Smooth muscle cell (in vitro differentiated cells): ENCODE results near the gene MAMLD1. TPM values are rescaled to one million over a fixed set of nuclear protein-coding genes. Genes with fewer than 3 reads are reported as not detected.
A peak's percentile ranks its signal among the peaks of the same experiment; 100 is the strongest.

Experiments
- DNase-seq: peaks from one replicate; lab custom pipeline; 2025; ENCODE audit not compliant: unreplicated experiment; lab: John Stamatoyannopoulos, UW
- H2AFZ ChIP-seq: fragments of 200-600 bp; sonication (generic); 2 replicates; pipeline ENCODE4 v1.6.0; 2016; ENCODE audit warnings: antibody characterized with exemption, low read depth, mild to moderate bottlenecking
- H3F3A ChIP-seq: fragments of 200-600 bp; sonication (generic); 2 replicates; pipeline ENCODE4 v1.6.0; 2017; ENCODE audit warnings: antibody characterized with exemption, low read depth
- H3K27ac ChIP-seq: fragments of 200-600 bp; sonication (generic); 2 replicates; pipeline ENCODE4 v1.5.1; 2016; ENCODE audit warnings: low read depth, mild to moderate bottlenecking
- H3K27me3 ChIP-seq: fragments of 200-600 bp; sonication (generic); 2 replicates; pipeline ENCODE4 v1.6.1; 2016; ENCODE audit warnings: low read depth, mild to moderate bottlenecking
- H3K36me3 ChIP-seq: fragments of 200-600 bp; sonication (generic); 2 replicates; pipeline ENCODE4 v1.5.1; 2016; ENCODE audit warnings: low read depth
- H3K4me1 ChIP-seq: fragments of 200-600 bp; sonication (generic); 2 replicates; pipeline ENCODE4 v1.5.1; 2016; ENCODE audit warnings: low read depth
- H3K4me2 ChIP-seq: fragments of 200-600 bp; sonication (generic); 2 replicates; pipeline ENCODE4 v1.6.0; 2016; ENCODE audit warnings: mild to moderate bottlenecking
- H3K4me3 ChIP-seq: fragments of 200-600 bp; sonication (generic); 2 replicates; pipeline ENCODE4 v1.5.1; 2016; ENCODE audit warnings: mild to moderate bottlenecking
- H3K79me2 ChIP-seq: fragments of 200-600 bp; sonication (generic); 2 replicates; pipeline ENCODE4 v1.6.0; 2016; ENCODE audit warnings: low read depth, mild to moderate bottlenecking
- H3K9ac ChIP-seq: fragments of 200-600 bp; sonication (generic); 2 replicates; pipeline ENCODE4 v1.6.0; 2016; ENCODE audit warnings: low read depth
- H3K9me3 ChIP-seq: fragments of 200-600 bp; sonication (generic); replicated peaks from 2 replicates; pipeline ENCODE4 v1.5.1; 2016; ENCODE audit warnings: low read depth
- H4K20me1 ChIP-seq: fragments of 200-600 bp; sonication (generic); 2 replicates; pipeline ENCODE4 v1.6.0; 2016; ENCODE audit warnings: low read depth
- WGBS: methylation state at CpG from one replicate; pipeline ENCODE4 v1.1.7; 2016; ENCODE audit warnings: low lambda C conversion rate; 5-methylcytosine and 5-hydroxymethylcytosine counted together
- polyA plus RNA-seq: library from polyadenylated mRNA; unstranded; fragments of >200 nt; fragmentation: Nextera tagmentation; extraction: Ambion mirVana; gene quantifications from 2 replicates; pipeline ENCODE4 v1.2.1, GENCODE V29; 2016
- total RNA-seq: library from RNA; depleted of rRNA; stranded (reverse); fragments of >200 nt; gene quantifications from 2 replicates; pipeline ENCODE4 v1.2.3, GENCODE V29; 2014
- TF ChIP-seq, protein P1 (sequence below): fragments of 200-600 bp; sonication (generic); IDR thresholded peaks from 2 replicates; pipeline ENCODE4 v1.5.1; 2017; ENCODE audit warnings: borderline replicate concordance, mild to moderate bottlenecking, antibody characterized with exemption; ENCODE audit not compliant: insufficient read depth, poor library complexity, severe bottlenecking

The MAMLD1 gene, protein sequence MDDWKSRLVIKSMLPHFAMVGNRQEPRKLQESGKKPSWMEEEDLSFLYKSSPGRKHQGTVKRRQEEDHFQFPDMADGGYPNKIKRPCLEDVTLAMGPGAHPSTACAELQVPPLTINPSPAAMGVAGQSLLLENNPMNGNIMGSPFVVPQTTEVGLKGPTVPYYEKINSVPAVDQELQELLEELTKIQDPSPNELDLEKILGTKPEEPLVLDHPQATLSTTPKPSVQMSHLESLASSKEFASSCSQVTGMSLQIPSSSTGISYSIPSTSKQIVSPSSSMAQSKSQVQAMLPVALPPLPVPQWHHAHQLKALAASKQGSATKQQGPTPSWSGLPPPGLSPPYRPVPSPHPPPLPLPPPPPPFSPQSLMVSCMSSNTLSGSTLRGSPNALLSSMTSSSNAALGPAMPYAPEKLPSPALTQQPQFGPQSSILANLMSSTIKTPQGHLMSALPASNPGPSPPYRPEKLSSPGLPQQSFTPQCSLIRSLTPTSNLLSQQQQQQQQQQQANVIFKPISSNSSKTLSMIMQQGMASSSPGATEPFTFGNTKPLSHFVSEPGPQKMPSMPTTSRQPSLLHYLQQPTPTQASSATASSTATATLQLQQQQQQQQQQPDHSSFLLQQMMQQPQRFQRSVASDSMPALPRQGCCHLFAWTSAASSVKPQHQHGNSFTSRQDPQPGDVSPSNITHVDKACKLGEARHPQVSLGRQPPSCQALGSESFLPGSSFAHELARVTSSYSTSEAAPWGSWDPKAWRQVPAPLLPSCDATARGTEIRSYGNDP
- total RNA-seq (0.99 and 2.4 TPM in 2 replicates), polyA plus RNA-seq (3.8 and 4.7 TPM in 2 replicates)

DNA sequence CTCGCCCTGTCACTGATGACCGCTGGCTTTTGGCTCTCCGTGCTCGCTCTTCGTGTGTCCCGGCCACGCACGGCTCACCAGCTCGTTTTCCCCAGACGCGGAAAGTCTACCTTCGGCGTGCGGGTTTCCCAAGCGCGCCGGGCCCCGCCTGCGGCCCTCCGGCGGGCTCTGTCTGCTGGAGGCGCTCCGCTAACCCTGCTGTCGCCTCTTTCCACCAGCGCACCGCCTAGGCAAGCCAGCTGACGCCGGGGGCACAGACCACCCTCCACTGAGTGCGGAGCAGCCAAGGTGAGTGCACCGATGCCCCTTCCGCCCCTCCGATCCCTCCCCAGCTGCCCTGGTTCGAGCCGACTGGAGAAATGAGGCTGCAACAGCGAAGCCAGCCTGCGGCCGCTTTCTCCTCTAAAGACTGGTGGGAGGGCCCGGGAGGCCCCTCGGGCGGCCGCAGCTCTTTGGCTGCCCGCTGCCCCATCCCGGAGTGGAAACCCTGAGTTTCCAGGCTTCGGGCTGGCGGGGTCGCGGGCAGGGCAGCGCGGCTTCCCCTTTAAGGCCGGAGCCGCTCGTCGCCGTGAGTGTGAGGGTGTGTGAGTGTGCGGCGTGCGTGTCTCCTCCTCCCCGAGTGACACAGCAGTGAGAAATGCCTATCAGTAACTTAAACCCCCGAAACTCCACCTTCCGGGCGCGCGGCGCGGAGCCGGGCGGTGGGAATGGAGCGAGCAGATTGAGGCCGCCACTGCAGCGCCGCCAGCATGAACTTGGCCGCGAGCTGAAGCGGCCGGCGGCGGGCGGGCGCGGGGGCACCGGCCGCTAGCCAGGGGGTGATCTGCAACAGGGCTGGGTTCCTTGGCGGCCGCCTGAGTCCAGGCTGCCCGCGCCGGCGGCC lies at the start of gene MAMLD1:
TSS of gene MAMLD1 (plus strand) at position 719 of the 883 bp plus-strand sequence. CDS start 82,200 bp downstream, outside the sequence.
- Histone ChIP-seq H2AFZ (peak within 1 kb of the TSS; percentile 58), H3F3A (no peaks in the 10 kb centered on the region), H3K4me3 (peak within 1 kb of the TSS; percentile 54), H3K27ac (peak within 1 kb of the TSS; percentile 10), H3K9me3 (no peaks in the 10 kb centered on the region), H3K4me2 (peak within 1 kb of the TSS; percentile 82), H3K79me2 (no peaks in the 10 kb centered on the region), H3K4me1 (no peaks in the 10 kb centered on the region), H4K20me1 (no peaks in the 10 kb centered on the region), H3K27me3 (peaks cover 27% of the 10 kb centered on the region), H3K9ac (peak within 1 kb of the TSS; percentile 60), H3K36me3 (no peaks in the 10 kb centered on the region)
- WGBS = 48% methylated on average over 87 of the region's 88 CpGs
- TF ChIP-seq, protein P1, sequence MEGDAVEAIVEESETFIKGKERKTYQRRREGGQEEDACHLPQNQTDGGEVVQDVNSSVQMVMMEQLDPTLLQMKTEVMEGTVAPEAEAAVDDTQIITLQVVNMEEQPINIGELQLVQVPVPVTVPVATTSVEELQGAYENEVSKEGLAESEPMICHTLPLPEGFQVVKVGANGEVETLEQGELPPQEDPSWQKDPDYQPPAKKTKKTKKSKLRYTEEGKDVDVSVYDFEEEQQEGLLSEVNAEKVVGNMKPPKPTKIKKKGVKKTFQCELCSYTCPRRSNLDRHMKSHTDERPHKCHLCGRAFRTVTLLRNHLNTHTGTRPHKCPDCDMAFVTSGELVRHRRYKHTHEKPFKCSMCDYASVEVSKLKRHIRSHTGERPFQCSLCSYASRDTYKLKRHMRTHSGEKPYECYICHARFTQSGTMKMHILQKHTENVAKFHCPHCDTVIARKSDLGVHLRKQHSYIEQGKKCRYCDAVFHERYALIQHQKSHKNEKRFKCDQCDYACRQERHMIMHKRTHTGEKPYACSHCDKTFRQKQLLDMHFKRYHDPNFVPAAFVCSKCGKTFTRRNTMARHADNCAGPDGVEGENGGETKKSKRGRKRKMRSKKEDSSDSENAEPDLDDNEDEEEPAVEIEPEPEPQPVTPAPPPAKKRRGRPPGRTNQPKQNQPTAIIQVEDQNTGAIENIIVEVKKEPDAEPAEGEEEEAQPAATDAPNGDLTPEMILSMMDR = no peak
- no peak for DNase-seq

DNA sequence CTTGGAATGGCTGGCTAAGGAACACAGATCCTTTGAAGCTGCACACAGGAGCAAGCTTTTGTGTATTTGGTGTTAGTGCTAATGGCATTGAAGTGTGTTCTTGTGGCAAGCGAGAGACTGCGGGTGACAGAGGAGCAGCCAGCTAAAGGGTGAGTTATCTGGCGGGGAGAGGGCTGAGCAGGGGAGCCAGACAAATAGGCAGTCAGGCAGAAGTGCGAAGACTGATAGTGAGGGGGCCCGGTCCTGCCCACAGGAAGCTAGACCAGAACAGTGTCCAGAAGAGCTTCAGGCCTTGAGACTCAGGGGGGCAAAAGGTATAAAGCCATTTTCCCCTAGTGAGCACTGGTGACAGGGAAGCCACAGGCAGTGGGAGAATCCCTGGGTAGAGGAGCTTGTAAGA lies 49.6 kb upstream of the MAMLD1 start:
- no peak overlapping the region for H2AFZ ChIP-seq
- 62% methylated on average over 5 of the region's 5 CpGs for WGBS
- H3K4me2 ChIP-seq = no peak overlapping the region
- no peaks in the 10 kb centered on the region for H4K20me1 ChIP-seq
- H3K4me3 ChIP-seq = no peak overlapping the region
- H3K9me3 ChIP-seq = no peaks in the 10 kb centered on the region
- DNase-seq = no peak
- H3K36me3 ChIP-seq = no peaks in the 10 kb centered on the region
- no peaks in the 10 kb centered on the region for H3K79me2 ChIP-seq
- no peaks in the 10 kb centered on the region for H3K4me1 ChIP-seq
- H3K27ac ChIP-seq = no peak overlapping the region
- no peaks in the 10 kb centered on the region for H3F3A ChIP-seq
- no peak overlapping the region for H3K9ac ChIP-seq
- TF ChIP-seq, protein P1 = no peak
- no peaks in the 10 kb centered on the region for H3K27me3 ChIP-seq

DNA sequence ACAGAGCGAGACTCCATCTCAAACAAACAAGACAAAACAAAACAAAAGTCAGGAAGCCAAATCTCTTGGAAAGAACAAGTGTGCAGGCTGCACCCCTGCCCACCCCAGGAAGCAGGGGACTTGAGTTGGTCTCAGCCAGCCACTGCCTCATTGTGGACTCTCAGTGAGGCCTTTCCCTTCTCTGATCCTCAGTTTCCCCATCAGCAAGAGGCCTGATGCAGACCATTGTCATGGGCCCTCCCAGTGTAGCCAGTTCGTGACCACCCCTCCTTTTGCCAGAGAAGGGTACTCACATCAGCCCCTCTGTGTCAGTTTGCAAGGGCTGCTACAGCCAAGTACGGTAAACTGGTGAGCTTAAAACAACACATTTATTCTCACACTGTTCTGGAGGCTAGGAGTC lies 48.9 kb upstream of the MAMLD1 start:
- H3K27ac ChIP-seq = no peak overlapping the region
- no peaks in the 10 kb centered on the region for H3K4me1 ChIP-seq
- H2AFZ ChIP-seq = no peak overlapping the region
- no peak overlapping the region for H3K4me2 ChIP-seq
- H3K27me3 ChIP-seq = no peaks in the 10 kb centered on the region
- H3K4me3 ChIP-seq = no peak overlapping the region
- H4K20me1 ChIP-seq = no peaks in the 10 kb centered on the region
- WGBS = 82% methylated on average over 3 of the region's 3 CpGs
- H3K9ac ChIP-seq = no peak overlapping the region
- H3K9me3 ChIP-seq = no peaks in the 10 kb centered on the region
- H3K79me2 ChIP-seq = no peaks in the 10 kb centered on the region
- TF ChIP-seq, protein P1 = no peak
- H3K36me3 ChIP-seq = no peaks in the 10 kb centered on the region
- H3F3A ChIP-seq = no peaks in the 10 kb centered on the region
- DNase-seq = no peak
